ENCODE data around the gene DSCAM. TPM values are rescaled to one million over a fixed set of nuclear protein-coding genes. Genes with fewer than 3 reads are reported as not detected.

Gene DSCAM
- total RNA-seq, 2 donors from 2014 or later, result 0.05 TPM; not detected in 1

DNA sequence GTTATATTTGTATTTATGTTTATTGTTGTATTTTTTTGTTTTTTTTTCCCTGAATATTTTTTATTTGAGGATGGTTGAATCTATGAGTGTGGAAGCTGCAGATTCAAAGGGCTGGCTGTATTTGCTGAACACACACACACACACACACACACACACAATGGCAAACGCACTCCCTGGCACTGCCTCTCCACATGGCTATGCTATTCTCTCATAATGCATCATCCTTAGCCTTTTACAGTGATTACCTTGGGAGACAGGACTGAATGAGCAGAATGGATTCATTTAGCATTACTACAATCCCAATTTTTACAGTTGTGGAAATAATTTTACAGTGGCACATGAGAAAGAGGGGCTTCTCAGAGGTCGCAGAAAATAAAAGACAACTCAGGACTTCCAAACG is 589.6 kb downstream of the DSCAM start:
- intact Hi-C loops (cut with DNase I), result no loop called here
- no peak for DNase-seq
- Histone ChIP-seq H3K27ac (no peak overlapping the region), H3K36me3 (no peaks in the 10 kb centered on the region), H3K27me3 (no peaks in the 10 kb centered on the region), H3K4me3 (no peak overlapping the region), H3K4me1 (no peaks in the 10 kb centered on the region), H3K9ac (ENCODE audit: low read depth in 2 of 2, low read length in 2 of 2) (no peak overlapping the region), H3K9me3 (no peaks in the 10 kb centered on the region)
- no peak for TF ChIP-seq CTCF (IDR thresholded peaks at IDR 0.05)

GRCh38 chr21:40255518-40256444 is 591.2 kb downstream of the DSCAM start:
- DNase-seq, result no peak
- intact Hi-C loops (cut with DNase I), result no loop called here
- no peak overlapping the region for H3K4me3 ChIP-seq
- no peaks in the 10 kb centered on the region for H3K36me3 ChIP-seq
- no peak for TF ChIP-seq CTCF (IDR thresholded peaks at IDR 0.05)
- H3K27ac ChIP-seq, result no peak overlapping the region
- H3K27me3 ChIP-seq, result no peaks in the 10 kb centered on the region
- H3K4me1 ChIP-seq, result no peaks in the 10 kb centered on the region
- H3K9me3 ChIP-seq, result no peaks in the 10 kb centered on the region
- H3K9ac ChIP-seq (ENCODE audit: low read depth in 2 of 2, low read length in 2 of 2), result no peak overlapping the region

GRCh38 chr21:40254540-40255465 is 592.2 kb downstream of the DSCAM start:
- Histone ChIP-seq H3K9me3 (no peaks in the 10 kb centered on the region), H3K27me3 (no peaks in the 10 kb centered on the region), H3K4me3 (no peak overlapping the region), H3K4me1 (no peaks in the 10 kb centered on the region), H3K9ac (ENCODE audit: low read depth in 2 of 2, low read length in 2 of 2) (no peak overlapping the region), H3K27ac (no peak overlapping the region), H3K36me3 (no peaks in the 10 kb centered on the region)
- DNase-seq, result no peak
- intact Hi-C loops (cut with DNase I), result no loop called here
- no peak for TF ChIP-seq CTCF (IDR thresholded peaks at IDR 0.05)

DNA sequence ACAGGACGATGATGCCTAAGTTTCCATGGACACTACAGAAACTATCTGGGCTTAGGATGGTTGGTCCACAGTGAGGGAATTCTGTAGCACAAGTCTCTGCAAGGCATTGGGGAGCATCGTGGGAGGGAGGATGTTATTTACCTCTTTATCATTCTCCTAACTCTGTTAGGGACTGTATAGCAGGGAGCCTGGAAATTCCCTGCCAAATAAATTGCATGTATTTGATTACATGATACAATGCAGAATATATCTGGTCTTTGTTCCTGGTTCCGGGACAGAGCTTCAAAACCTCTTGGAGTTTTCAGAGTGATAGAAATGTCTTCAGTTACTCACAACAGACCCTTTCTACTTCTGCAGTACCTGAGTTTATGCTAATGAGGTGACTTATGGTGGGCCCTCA is 593.8 kb downstream of the DSCAM start:
- H3K27me3 ChIP-seq, result no peaks in the 10 kb centered on the region
- H3K36me3 ChIP-seq, result no peaks in the 10 kb centered on the region
- intact Hi-C loops (cut with DNase I), result no loop called here
- no peaks in the 10 kb centered on the region for H3K4me1 ChIP-seq
- no peaks in the 10 kb centered on the region for H3K9me3 ChIP-seq
- no peak overlapping the region for H3K4me3 ChIP-seq
- H3K9ac ChIP-seq (ENCODE audit: low read depth in 2 of 2, low read length in 2 of 2), result no peak overlapping the region
- H3K27ac ChIP-seq, result no peak overlapping the region
- no peak for DNase-seq
- no peak for TF ChIP-seq CTCF (IDR thresholded peaks at IDR 0.05)

DNA sequence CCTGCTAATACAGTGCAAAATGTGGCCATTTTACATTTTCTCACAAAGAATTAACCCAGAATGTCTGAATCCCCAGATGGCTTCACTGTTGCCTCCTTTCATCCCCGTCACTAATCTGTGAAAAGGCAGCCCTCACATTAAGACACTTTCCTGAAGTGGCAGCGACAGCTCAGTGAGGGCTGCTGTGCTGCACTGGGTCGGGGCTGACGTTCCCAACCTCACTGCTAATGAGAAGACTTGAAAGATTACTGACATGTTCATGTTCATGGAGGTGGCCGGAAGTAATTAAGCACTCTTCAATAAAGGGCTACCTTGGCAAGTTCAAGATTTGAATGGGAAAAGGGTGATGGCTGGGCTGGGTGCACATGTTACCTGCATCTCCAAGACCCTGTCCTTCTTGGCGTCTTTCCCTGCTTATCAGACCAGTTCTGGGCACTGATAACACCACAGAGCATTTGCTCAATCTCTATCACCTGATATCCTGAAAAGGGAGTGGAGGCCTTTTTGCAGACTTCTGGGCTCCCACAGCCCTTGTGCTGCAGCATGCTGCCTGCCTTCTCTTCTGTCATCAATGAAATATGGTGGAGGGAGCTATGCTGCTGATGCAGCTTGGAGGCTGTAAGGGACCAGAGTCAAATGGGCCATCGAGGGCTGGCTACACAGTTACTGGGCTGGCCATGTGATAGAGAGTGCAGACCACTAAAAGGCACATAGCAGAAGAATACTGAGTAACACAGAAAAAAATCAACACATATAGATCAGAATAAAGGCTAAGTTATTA is 596.3 kb downstream of the DSCAM start:
- Histone ChIP-seq H3K27me3 (no peaks in the 10 kb centered on the region), H3K9ac (ENCODE audit: low read depth in 2 of 2, low read length in 2 of 2) (no peak overlapping the region), H3K4me3 (no peak overlapping the region), H3K4me1 (no peaks in the 10 kb centered on the region), H3K36me3 (no peaks in the 10 kb centered on the region), H3K27ac (no peak overlapping the region), H3K9me3 (no peaks in the 10 kb centered on the region)
- TF ChIP-seq CTCF (IDR thresholded peaks at IDR 0.05), result no peak
- intact Hi-C loops (cut with DNase I), result no loop called here
- DNase-seq, result no peak

Data from colonic mucosa (tissue), 4 donors.